Esophagus muscularis mucosa (tissue), 3 donors: ENCODE data around the gene ARHGAP9.

Experiments
- POLR2AphosphoS5 ChIP-seq, 2 donors: sonication (generic); formaldehyde crosslinking; IDR thresholded peaks; one replicate each; pipeline ENCODE4 v1.6.1; 2017; ENCODE audit warnings: antibody characterized with exemption in 2 of 2
- TF ChIP-seq, protein P1 (sequence below), 3 experiments: fragments of 200-600 bp in 2 of 3; fragments of 450-650 bp in 1 of 3; sonication (generic) in 2 of 3; IDR thresholded peaks; one replicate each; pipeline ENCODE4 v1.5.1; 2017 to 2019; ENCODE audit warnings: antibody characterized with exemption in 3 of 3, mild to moderate bottlenecking in 2 of 3, moderate library complexity in 1 of 3

GRCh38 chr12:57470286-57470969, 9.2 kb downstream of the ARHGAP9 start:
- no peak for TF ChIP-seq POLR2AphosphoS5 (IDR thresholded peaks at IDR 0.05)
- TF ChIP-seq, protein P1, sequence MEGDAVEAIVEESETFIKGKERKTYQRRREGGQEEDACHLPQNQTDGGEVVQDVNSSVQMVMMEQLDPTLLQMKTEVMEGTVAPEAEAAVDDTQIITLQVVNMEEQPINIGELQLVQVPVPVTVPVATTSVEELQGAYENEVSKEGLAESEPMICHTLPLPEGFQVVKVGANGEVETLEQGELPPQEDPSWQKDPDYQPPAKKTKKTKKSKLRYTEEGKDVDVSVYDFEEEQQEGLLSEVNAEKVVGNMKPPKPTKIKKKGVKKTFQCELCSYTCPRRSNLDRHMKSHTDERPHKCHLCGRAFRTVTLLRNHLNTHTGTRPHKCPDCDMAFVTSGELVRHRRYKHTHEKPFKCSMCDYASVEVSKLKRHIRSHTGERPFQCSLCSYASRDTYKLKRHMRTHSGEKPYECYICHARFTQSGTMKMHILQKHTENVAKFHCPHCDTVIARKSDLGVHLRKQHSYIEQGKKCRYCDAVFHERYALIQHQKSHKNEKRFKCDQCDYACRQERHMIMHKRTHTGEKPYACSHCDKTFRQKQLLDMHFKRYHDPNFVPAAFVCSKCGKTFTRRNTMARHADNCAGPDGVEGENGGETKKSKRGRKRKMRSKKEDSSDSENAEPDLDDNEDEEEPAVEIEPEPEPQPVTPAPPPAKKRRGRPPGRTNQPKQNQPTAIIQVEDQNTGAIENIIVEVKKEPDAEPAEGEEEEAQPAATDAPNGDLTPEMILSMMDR (IDR thresholded peaks at IDR 0.05) = no peak
